ENCODE results near the gene CORO6. TPM values are rescaled to one million over a fixed set of nuclear protein-coding genes. Genes with fewer than 3 reads are reported as not detected.

CORO6 gene
- polyA plus RNA-seq, 2 of the 4 experiments (the other 2 are of a cell fraction) = 5.0 to 10.1 TPM

- ATAC-seq (no peak), DNase-seq (ENCODE audit: low read depth in 1 of 2, low spot score in 1 of 2) (no peak), FAIRE-seq (no peak)
- WGBS (ENCODE audit: missing lambda C conversion rate) = 91% methylated on average over 4 of the region's 4 CpGs
- no peak overlapping the region for H3K4me3 ChIP-seq
- TF ChIP-seq PBX3 (IDR thresholded peaks at IDR 0.05) (no peak), NR3C1 (IDR thresholded peaks at IDR 0.05) (no peak), ATOH8 (CRISPR knock-in tag; IDR thresholded peaks at IDR 0.05; ENCODE audit: low read depth) (no peak), E2F6 (IDR thresholded peaks at IDR 0.05; ENCODE audit: borderline replicate concordance, low read depth) (no peak), FOXS1 (CRISPR knock-in tag; IDR thresholded peaks at IDR 0.05) (no peak), RARB (CRISPR knock-in tag; IDR thresholded peaks at IDR 0.05) (no peak), ESRRA (IDR thresholded peaks at IDR 0.05; ENCODE audit: borderline replicate concordance, low read length) (no peak), CHD2 (IDR thresholded peaks at IDR 0.05; ENCODE audit: low read length, partially characterized antibody) (no peak), USF2 (IDR thresholded peaks at IDR 0.05) (no peak), POLR2A (IDR thresholded peaks at IDR 0.05; ENCODE audit: low read length) (no peak), PHF8 (IDR thresholded peaks at IDR 0.05; ENCODE audit: borderline replicate concordance, low read depth) (no peak), RNF2 (IDR thresholded peaks at IDR 0.05; ENCODE audit: borderline replicate concordance, low read depth) (no peak), TP53 (CRISPR knock-in tag; IDR thresholded peaks at IDR 0.05) (no peak), HOXB5 (CRISPR knock-in tag; IDR thresholded peaks at IDR 0.05) (no peak)
- no peak overlapping the region for H3K4me2 ChIP-seq
- ChIA-PET POLR2A (no interaction called here), CTCF (interaction anchor here (0.7 to 3.5 kb wide), 3 partner anchors 11 to 129 kb away, joined by 3 to 10 read pairs (median 9); no protein-coding TSS in a partner anchor)
- H3K9me3 ChIP-seq = no peaks in the 10 kb centered on the region
- H3K4me1 ChIP-seq = no peaks in the 10 kb centered on the region
- no peak overlapping the region for H3K27ac ChIP-seq
These were observed 27.7 kb upstream of the CORO6 start for GRCh38 chr17:29650396-29650795.

GRCh38 chr17:29649359-29649758 lies 26.6 kb upstream of the CORO6 start:
- TF ChIP-seq JUN (IDR thresholded peaks at IDR 0.05) (no peak), ESRRA (IDR thresholded peaks at IDR 0.05; ENCODE audit: borderline replicate concordance, low read length) (no peak), HOXA7 (CRISPR knock-in tag; IDR thresholded peaks at IDR 0.05) (no peak), USF2 (IDR thresholded peaks at IDR 0.05) (no peak), EHMT2 (IDR thresholded peaks at IDR 0.05; ENCODE audit: low read depth) (no peak), HOXB5 (CRISPR knock-in tag; IDR thresholded peaks at IDR 0.05) (no peak), ZNF302 (CRISPR knock-in tag; IDR thresholded peaks at IDR 0.05) (no peak), CHD2 (IDR thresholded peaks at IDR 0.05; ENCODE audit: low read length, partially characterized antibody) (no peak), RCOR1 (IDR thresholded peaks at IDR 0.05; ENCODE audit: low read depth, low read length) (no peak), PBX3 (IDR thresholded peaks at IDR 0.05) (no peak), RARB (CRISPR knock-in tag; IDR thresholded peaks at IDR 0.05) (no peak), BHLHE40 (IDR thresholded peaks at IDR 0.05; ENCODE audit: low read depth, low read length) (no peak), HEYL (CRISPR knock-in tag; IDR thresholded peaks at IDR 0.05) (no peak)
- 91% methylated on average over 5 of the region's 5 CpGs for WGBS (ENCODE audit: missing lambda C conversion rate)
- FAIRE-seq = no peak

More at GRCh38 chr17:29649359-29649758, 26.6 kb upstream of the CORO6 start:
- H3K9me3 ChIP-seq = no peaks in the 10 kb centered on the region
- POLR2A ChIA-PET = no interaction called here
- no peak overlapping the region for H3K4me3 ChIP-seq
- no peak overlapping the region for H3K4me2 ChIP-seq
- ATAC-seq = no peak
- H3K4me1 ChIP-seq = no peaks in the 10 kb centered on the region
- DNase-seq (ENCODE audit: low read depth in 1 of 2, low spot score in 1 of 2) = no peak
- no peak overlapping the region for H3K27ac ChIP-seq
- CTCF ChIA-PET = interaction anchor here (1.2 to 3.5 kb wide), 4 partner anchors 10 to 444 kb away, joined by 3 to 22 read pairs (median 7); no protein-coding TSS in a partner anchor

Data from A549 (cell line).